Fibroblast of skin of abdomen (primary cell): ENCODE results near the gene MBNL2.

Experiments
- DNase-seq: peaks from one replicate; pipeline ENCODE4 v3.0.0-alpha.2; 2013

The MBNL2 gene

DNA sequence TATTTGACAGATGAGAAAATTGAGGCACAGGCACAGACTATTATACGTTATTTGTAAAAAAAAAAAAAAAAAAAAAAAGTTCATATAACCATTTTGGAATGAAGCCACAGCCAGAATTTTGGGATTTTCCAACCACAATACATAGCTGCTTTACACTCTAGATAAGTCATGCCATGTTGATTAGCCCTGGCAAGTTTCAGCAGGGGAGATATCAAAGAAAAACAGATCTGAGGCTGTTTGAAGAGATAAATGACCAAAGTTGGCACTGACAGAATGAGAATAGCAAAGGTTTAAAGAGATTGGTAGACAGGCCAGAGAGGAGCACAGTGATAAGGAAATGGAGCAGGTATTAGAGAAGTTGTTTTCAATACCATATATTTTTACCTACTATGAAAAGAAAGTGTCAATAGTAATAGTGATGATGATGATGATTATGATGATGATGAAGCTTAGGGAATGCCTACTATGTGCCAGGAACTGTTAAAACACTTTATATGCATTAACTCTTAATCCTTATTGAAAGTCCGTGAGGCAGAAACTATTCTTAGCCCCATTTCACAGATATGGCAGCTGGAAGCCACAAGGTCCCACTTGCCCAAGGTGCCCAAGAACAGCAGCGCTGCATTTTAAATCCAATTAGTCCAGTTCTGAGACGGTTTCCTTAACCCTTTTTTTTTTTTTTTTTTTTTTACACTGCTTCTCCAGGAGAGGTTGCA is 105.5 kb downstream of the MBNL2 start:
- peak; percentile 31 for DNase-seq

DNA sequence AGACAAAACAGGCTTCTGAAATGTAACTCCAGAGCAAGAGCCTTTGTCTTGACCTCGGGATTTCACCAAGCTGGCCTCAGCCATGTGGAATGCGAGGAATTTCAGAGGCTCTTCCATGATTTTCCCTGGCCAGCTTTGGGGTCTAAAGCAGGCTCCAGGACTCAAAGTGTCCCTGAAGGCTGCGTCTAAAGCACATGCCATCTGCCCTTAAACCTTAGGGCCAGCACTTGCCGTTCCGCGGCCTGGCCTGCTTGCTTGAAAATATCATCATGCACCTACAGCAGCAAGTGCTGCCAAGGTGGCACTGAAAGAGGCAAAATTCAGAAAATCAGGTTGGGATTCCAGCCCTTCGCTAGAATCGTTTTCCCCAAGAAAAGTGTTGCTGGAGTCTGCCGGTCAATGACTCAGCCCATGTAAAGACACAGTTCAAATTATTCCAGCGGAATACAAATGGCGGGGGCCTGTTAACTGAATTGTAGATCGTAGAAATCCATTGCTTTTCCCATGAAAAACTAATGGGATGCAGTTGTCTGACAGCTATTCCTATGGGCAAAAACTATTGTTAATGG is 106.2 kb downstream of the MBNL2 start:
- peak; percentile 88 for DNase-seq

DNA sequence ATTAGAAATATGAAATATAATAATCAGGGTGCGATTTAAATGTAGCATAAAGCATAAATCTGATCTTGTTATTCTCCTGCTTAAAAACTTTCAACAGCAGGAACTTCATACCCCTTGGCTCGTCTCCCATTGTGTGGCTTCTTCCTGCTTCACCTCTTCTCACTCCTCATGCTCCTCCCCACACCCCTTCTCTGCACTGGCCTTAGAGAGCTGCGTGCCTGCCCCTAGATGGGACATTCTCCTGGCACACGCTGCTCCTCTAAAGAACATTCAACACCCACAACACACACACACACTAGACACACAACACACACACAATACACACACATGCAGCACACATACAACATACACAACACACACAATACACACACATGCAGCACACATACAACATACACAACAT is 107.2 kb downstream of the MBNL2 start:
- DNase-seq, result peak; percentile 46

DNA sequence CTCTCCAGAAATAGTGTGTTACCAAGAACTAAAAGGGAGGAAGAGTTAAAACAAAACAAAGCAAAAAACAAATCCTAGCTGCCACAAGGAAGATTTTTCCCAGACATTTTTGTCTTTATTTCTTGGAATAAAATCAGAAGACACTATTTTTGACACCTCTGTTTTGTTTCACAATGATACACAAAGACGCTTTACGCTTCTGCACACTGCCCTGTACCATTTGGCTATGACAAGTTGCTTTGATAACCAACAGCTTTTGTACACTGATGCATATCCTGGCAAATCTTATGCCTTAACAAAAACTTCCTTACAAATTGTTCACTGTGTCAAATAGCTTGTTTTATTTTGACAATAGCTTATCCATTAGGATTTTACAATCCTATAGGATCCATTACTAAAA is 108.3 kb downstream of the MBNL2 start:
- no peak for DNase-seq

DNA sequence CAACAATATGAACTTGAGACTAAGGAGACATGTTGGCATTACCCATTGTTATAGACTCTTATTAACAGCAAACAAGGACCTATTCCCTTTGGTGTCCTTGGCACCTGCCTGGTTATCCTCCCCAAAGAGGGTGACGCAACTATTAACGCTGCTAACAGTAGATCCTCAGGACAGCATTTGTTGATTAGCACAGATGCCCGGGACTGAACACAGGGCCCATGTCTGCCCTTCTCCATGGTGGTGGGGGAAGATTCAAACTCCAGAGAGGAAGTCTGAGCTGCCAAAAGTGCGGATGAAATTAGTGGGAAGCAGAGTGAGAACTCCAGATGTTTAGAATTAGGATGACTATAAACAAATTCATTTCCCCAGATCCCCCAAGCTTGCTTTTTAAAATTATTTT is 110.6 kb downstream of the MBNL2 start:
- peak; percentile 29 for DNase-seq

DNA sequence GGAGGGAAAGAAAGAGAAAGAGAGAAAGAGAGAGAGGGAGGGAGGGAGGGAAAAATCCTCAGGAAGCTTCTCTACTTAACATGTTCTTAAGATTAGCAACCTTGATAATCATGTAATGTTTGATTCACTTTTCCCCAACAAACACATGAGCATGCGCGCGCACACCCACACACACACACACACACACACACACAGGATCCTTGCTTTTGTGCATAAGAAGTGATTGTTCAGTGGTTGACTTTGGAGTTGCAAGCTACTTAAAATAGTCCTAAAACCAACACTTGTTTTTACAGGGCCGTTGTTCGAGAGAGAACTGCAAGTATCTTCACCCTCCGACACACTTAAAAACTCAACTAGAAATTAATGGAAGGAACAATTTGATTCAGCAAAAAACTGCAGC is 111.8 kb downstream of the MBNL2 start:
- no peak for DNase-seq

DNA sequence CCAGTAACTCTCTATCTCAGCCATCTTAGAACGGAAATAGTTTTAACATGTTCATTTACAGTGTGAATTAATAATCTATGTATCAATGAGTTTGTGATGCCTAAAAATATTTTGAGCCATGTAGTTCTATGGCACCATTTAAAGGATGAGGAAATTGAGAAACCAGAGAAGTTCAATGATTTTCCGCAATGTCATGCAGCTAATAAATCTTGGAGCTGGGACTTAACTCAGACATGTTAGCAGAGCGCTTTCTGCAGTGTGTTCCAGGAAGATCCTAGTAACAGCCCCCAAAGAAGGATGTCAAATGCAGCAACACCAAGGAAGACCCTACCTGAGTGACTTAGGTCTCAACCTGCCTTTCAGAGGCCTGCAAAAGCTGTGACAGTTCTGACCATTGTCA is 112.6 kb downstream of the MBNL2 start:
- no peak for DNase-seq

DNA sequence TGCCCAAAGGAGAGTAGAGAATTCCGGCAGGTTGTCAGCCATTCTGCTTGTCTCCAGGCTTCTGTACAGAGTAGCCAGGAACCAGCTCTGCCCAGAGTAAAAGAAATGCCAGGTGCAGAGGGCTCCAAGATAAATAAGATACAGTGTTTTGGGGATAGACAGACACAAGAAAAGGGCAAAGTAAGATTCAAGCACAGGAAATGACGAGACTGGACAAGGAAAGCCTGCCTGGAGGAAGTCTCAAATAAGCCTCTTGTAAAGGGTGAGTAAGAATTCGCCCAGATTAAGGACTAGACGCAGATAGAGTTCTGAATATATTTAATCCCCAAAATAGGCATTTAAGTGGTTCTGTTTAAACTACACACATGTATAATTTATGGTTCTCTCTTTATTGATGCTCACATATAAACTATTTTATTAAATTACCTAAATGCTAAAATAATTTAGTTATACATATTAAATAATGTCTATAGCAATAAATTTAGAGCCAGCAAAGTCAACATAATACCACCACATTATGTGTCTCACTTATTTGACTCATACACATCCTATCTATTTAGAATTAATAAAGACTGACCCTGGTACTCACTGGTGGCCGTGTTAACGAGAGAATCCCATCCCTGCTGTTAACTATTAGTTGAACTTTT is 113.5 kb downstream of the MBNL2 start:
- DNase-seq, result no peak

DNA sequence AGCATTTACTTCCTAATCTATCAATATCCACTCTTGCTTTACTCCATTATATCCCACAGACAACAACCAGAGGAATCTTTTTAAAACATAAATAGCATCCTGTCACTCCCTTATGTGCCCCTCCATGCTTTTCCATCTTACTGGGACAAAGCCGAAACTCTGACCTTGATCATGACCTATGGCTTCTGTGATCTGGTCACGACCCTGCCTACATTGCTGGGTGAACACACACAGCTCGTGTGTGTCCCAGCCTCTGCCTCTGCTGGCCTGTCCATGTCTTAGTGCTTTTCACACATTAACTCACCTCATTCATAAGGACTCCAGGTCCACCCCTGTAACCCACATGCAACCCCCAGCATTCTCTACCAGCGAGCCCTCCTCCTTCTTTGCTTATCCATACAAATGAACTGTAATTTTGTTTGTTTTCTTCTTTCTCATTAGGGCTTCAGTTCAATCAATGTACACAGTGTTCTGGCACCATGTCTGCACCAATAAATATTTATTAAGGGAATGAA is 115.9 kb downstream of the MBNL2 start:
- DNase-seq, result no peak

DNA sequence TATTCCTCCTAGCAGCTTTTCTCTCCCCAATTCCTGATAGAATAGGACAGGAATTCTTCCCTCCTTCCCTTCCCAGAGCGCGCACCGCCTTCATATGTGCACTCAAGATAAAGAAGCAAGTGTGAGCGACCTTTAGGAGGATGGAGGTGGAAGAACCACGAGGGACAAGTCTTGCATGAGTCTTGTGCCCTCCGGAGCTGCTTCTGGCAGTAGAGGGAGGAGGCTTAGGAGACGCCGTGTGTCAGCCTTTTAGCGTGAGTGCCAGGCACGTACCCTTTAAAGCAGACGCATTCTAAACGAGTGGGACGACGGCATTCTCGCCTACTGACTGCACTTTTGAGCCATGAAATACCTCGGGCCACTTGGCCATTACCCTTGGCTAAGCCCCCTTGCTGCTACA is 116.4 kb downstream of the MBNL2 start:
- no peak for DNase-seq

DNA sequence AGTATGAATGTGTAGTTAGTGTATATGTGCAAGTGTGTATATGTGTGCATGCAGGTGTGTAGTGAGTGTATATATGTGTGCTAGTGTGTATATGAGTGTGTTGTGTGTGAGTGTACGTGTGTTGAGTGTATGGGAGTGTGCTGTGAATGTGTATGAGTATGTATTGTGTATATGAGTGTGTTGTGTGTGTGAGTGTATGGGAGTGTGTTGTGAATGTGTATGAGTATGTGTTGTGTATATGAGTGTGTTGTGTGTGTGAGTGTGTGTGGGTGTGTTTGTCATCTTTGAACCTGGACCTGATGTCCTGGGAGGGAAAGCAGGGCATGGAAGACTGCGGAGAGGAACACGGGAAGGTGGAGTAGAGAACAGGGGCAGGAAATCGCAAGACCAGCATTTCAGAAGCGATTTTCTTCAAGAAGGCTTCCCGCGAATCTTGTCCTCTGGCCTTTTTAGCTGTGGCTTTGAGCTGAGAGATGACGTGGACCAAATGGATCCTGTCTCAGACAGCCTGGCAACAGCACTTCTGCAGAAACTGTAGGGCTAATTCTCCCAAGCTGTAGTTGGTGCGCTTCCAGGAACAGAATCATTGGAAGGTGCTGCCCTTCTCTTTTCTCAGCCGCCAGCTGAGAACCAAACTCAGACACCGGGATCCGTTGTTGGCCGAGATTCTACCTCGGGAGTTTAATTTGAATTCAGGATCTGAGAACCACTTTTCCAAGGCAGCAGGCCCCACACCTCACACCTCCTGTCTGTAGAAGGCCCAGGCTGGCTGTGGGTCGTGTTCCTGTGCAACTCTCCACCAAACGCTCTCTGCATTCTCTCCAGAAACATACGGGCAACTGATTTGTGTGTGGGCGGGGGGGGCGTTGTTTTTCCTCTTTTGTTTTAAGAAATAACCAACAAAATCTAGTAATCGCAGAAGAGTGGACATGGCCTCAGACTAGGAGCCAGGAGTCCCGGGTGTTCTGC is 117.2 kb downstream of the MBNL2 start:
- DNase-seq, result peak; percentile 93

DNA sequence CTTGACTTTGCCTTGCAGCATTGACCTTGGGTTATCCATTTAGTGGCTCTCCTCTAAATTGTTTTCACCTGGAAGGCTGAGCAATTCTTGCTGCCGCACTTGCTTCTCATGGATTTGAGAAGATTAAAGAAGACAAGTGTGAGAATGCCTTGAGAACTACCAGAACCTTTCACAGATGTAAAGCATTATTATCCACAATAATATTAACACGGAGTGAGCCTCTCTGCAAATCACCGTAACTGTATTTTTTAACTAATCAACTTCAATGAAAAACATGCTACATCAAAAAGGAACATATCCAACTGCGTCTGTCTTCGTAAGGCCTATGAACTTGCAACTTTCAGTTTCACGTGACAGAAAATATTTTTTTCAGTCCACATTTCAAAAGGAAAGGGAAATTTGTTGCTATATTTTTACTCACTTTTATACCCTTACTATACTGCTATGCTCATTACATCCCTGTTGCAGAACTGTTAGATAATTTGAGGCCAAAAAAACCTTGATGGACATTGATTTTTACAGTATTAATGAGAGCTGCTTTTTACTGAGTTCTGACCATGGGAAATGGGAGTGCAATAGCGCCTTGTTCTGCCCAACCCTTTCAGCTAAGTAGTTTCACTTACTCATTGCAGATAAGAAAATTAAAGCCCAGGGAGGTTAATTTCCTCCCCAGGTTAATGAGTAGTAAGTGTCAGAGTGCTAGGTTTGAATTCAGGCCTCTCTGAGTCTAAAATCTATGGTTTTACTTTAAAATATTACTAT is 118.0 kb downstream of the MBNL2 start:
- DNase-seq, result no peak

DNA sequence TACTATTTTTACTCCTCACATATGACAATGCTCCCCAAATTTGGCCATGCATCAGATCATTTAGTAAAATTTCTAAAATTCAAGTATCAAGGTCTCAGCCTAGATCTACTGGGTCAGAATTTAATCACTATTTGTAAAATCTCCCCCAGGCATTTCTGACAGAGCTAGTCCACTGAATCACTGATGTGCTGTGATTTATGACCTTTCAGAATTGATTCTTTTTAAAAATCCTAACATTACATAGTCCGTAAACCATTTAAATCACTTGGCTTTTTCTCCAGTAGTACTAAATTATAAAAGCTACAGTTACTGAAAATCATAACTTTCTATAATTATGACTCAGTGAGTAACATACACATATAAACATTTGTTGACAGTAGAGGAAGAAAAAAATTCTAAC is 119.0 kb downstream of the MBNL2 start:
- DNase-seq, result no peak

DNA sequence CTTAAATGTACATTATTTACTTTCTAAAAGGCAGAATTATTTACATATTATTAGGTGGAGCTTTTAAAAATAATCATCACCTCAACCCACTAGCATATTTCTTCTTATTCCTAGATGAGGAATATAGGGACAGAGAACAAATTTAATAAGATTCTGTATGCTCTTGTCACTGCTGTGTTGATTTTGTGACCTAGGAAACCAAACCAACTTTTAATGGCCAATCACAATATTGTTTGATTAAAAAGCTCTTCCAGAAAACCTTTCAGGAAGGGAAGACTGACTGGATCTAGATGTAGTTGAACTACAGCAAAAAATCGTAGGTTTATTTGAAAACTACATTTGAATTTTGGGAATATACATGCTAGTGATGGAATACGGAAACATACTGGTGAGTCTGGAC is 120.0 kb downstream of the MBNL2 start:
- DNase-seq, result no peak

DNA sequence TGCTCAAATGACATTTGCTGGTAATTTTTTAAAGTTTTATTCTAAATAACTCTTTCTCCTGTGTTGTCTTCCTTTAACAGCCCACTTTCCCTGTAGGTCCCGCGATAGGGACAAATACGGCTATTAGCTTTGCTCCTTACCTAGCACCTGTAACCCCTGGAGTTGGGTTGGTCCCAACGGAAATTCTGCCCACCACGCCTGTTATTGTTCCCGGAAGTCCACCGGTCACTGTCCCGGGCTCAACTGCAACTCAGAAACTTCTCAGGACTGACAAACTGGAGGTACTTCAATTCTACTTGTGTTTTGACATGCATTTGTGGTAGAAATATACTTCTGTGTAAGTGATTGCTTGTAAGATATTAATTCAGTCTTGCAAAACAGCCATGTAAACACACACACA is 120.8 kb downstream of the MBNL2 start:
- no peak for DNase-seq

DNA sequence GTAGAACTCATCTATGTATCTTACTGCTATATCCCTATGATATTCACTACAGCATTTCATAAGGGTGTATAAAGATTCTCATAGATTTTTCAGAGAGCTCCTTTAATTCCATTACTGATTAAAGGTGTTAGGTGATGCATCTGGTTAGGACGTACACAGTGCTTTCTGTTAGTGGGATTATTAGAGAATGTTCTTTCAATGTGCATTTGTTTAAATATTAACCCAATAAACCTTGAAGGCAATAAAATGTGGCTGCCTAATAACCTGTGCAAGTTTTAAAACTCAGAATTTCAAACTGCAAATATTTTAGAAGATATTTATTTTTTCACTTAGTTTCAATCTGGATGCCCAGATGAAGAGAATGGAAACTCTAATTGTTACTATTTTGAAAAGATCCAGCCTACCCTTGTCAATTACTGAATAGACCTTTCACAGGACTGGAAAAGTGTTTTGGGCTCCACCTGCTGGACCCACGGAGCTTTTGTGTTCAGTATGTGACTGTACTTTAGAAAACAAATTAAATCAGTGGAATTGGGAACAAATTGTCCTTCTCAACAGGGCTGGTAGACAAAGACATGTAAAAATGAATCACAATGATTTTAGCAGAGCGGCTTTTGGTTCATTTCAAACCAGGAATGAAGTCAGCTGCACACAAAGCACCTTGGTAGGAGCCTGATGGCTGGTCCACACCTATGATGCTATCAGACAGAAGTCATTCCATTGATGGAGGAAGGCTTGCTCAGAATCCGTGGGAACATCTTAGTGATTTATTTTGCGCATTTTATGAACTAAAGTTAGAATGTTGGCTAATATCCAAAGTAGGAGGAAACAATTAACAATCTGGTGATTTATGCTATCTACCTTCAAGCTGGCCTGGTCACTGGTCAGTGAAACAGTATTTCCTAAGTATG is 122.4 kb downstream of the MBNL2 start:
- peak; percentile 63 for DNase-seq

DNA sequence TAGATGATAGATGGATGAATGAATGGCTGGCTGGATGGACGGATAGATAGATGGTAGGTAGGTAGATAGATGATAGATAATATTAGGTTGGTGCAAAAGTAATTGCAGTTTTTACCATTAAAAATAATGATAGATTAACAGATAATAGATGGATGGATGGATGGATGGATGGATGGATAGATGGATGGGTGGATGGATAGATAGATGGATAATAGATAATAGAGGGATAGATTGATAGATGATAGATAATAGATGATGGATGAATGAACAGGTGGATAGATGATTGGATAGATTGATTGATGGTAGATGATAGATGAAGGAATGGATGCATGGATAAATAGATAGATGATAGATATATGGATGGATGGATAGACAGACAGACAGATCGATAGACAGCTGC is 124.0 kb downstream of the MBNL2 start:
- DNase-seq, result no peak

DNA sequence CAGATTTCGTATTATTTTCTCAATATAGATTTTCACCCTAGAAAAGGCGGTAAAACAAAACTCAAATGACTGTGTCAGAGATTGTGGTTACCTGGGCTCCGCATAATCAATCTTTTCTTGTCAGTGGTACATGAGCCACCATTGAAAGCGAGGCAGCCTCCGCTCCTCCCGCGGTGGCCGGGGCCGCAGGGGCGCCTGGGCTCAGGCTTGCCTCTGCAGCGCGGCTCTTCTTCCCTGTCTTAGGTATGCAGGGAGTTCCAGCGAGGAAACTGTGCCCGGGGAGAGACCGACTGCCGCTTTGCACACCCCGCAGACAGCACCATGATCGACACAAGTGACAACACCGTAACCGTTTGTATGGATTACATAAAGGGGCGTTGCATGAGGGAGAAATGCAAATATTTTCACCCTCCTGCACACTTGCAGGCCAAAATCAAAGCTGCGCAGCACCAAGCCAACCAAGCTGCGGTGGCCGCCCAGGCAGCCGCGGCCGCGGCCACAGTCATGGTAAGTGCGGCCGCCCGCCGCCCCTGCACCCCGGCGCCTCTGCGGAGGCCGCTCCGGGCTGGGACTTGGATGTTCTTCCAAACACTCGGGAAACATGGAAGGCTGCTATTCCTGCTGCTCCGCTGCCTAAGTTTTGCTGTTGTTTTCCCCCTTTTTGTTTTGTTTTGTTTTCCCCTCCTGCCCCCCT is 124.6 kb downstream of the MBNL2 start:
- no peak for DNase-seq

DNA sequence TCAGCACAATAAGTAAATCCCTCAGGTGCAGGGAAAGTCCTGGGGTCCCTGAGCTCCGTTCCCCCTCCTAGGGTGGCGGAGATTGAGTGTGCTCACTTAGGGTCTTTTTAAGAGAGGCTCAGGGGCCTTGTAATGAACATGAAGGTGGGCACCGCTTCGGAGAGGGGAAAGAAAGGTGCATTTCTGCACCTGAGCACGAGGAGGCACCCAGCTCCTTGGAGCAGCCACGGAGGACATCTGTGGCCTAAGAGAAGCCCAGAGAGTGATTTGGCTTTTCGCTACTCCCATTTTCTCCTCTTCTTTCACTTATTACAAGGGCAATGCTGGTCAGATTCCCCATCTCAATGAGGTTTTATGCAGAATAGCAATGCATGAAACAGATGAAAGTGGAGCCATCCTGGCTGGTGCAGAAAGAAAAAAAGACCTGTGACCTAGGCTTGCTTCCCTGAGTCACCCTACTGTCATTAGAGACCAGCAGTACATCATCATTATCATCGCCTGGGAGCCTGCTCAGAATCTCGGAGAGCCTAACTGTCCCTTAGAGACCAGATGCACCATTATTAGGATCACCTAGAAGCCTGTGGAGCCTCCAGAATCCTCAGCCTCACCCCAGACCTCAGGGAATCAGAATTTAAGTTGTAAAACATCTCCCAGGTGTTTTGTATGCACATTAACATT is 125.3 kb downstream of the MBNL2 start:
- DNase-seq, result no peak
